Liver (tissue), 3 donors: ENCODE data around the gene PLAC1.

Experiments used
- CTCF ChIP-seq: fragments of 150-350 bp; IDR thresholded peaks from 2 replicates; pipeline ENCODE4 v1.5.1; 2017; ENCODE audit warnings: improper control_type of control experiment, low read depth, low read length; ENCODE audit not compliant: missing input control
- FOXA1 ChIP-seq: IDR thresholded peaks from 2 replicates; pipeline ENCODE4 v1.6.1; 2016; ENCODE audit warnings: antibody characterized with exemption
- MAX ChIP-seq: IDR thresholded peaks from 2 replicates; pipeline ENCODE4 v1.6.1; 2016; ENCODE audit warnings: antibody characterized with exemption
- RXRA ChIP-seq, 2 donors: IDR thresholded peaks; 2 replicates each; pipeline ENCODE4 v1.6.1; 2017 to 2018; ENCODE audit warnings: antibody characterized with exemption in 2 of 2, mild to moderate bottlenecking in 1 of 2
- TAF1 ChIP-seq: conservative IDR thresholded peaks from 2 replicates; pipeline ENCODE4 v1.6.1; 2016; ENCODE audit warnings: antibody characterized with exemption, mild to moderate bottlenecking
- YY1 ChIP-seq: IDR thresholded peaks from 2 replicates; pipeline ENCODE4 v1.6.1; 2016; ENCODE audit warnings: antibody characterized with exemption, mild to moderate bottlenecking
- ZBTB33 ChIP-seq: IDR thresholded peaks from 2 replicates; pipeline ENCODE4 v1.6.1; 2016; ENCODE audit warnings: antibody characterized with exemption
- donor health status: healthy.
- donor health status: healthy.

- no peak for TF ChIP-seq ZBTB33
- TF ChIP-seq CTCF, result no peak
- no peak for TF ChIP-seq FOXA1
- TF ChIP-seq MAX, result no peak
- no peak for TF ChIP-seq TAF1
- TF ChIP-seq YY1, result no peak
- no peak for TF ChIP-seq RXRA (IDR thresholded peaks at IDR 0.05)
Measured at GRCh38 chrX:134682081-134682480, 23.8 kb upstream of the PLAC1 start.
